Lower lobe of right lung (tissue), 2 donors: Measurements from ENCODE around the gene MYO1H. TPM values are rescaled to one million over a fixed set of nuclear protein-coding genes. Genes with fewer than 3 reads are reported as not detected.

Source experiments
- ATAC-seq, 2 donors: fragments of 200-7000 bp; cut with Tn5 transposase; one replicate each; pipeline ENCODE4 v1.9.1; 2020 to 2022; ENCODE audit warnings: mild to moderate bottlenecking in 2 of 2, moderate library complexity in 2 of 2
- DNase-seq: peaks from one replicate; pipeline ENCODE4 v3.0.0-alpha.2; 2020
- H3K27ac ChIP-seq: fragments of 200-600 bp; one replicate; pipeline ENCODE4 v1.8.0; 2022
- H3K27me3 ChIP-seq: fragments of 200-600 bp; one replicate; pipeline ENCODE4 v1.8.0; 2022; ENCODE audit warnings: low read depth
- H3K36me3 ChIP-seq: fragments of 200-600 bp; one replicate; pipeline ENCODE4 v1.8.0; 2022; ENCODE audit warnings: mild to moderate bottlenecking
- H3K4me1 ChIP-seq: fragments of 200-600 bp; one replicate; pipeline ENCODE4 v1.8.0; 2022
- H3K4me3 ChIP-seq: fragments of 200-600 bp; one replicate; pipeline ENCODE4 v1.8.0; 2022; ENCODE audit warnings: mild to moderate bottlenecking
- H3K9me3 ChIP-seq: fragments of 200-600 bp; one replicate; pipeline ENCODE4 v1.8.0; 2022
- intact Hi-C: fragments of 100-400 bp; cut with DNase I; formaldehyde crosslinking; loops from one replicate; pipeline ENCODE4 v1.11.0; 2022
- total RNA-seq: library from RNA; stranded (reverse); fragmentation: NEBNext Ultra II Directional; extraction: Animal tissue kit (Norgen Biotek cat#: 25700); gene quantifications from one replicate; pipeline ENCODE4 v1.2.1, GENCODE V29; 2021
- TF ChIP-seq, protein P1 (sequence below): fragments of 200-600 bp; IDR thresholded peaks from one replicate; pipeline ENCODE4 v1.8.0; 2022; ENCODE audit warnings: antibody characterized with exemption, mild to moderate bottlenecking
- donor health status: DM: no; HTN: yes; CAD: no; lungs with severe emphysema.

MYO1H gene
- total RNA-seq, 1 donor from 2014 or later: 0.30 TPM

GRCh38 chr12:109331301-109331952, 16.3 kb upstream of the MYO1H start:
- no peaks in the 10 kb centered on the region for H3K4me1 ChIP-seq
- ATAC-seq (no peak), DNase-seq (no peak)
- peaks cover 13% of the 10 kb centered on the region for H3K27me3 ChIP-seq
- H3K27ac ChIP-seq: no peak overlapping the region
- H3K4me3 ChIP-seq: no peak overlapping the region
- intact Hi-C loops: no loop called here
- H3K9me3 ChIP-seq: no peaks in the 10 kb centered on the region
- no peaks in the 10 kb centered on the region for H3K36me3 ChIP-seq
- TF ChIP-seq, protein P1, sequence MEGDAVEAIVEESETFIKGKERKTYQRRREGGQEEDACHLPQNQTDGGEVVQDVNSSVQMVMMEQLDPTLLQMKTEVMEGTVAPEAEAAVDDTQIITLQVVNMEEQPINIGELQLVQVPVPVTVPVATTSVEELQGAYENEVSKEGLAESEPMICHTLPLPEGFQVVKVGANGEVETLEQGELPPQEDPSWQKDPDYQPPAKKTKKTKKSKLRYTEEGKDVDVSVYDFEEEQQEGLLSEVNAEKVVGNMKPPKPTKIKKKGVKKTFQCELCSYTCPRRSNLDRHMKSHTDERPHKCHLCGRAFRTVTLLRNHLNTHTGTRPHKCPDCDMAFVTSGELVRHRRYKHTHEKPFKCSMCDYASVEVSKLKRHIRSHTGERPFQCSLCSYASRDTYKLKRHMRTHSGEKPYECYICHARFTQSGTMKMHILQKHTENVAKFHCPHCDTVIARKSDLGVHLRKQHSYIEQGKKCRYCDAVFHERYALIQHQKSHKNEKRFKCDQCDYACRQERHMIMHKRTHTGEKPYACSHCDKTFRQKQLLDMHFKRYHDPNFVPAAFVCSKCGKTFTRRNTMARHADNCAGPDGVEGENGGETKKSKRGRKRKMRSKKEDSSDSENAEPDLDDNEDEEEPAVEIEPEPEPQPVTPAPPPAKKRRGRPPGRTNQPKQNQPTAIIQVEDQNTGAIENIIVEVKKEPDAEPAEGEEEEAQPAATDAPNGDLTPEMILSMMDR: no peak

DNA sequence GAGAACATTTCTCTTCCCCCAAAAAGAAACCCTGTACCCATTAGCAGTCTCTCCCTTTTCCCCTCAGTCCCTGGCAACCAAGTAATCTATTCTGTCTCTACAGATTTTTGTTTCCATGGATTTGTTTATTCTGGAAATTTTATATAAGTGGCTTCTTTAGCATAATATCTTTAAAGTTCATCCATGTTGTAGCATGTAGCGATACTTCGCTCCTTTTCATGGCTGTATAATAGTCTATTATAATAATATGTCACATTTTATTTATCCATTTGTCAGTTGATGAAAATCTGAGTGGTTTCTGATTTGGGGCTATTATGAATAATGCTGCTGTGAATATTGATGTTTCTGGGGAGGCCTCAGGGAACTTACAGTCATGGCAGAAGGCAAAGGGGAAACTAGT, 12.8 kb upstream of the MYO1H start:
- H3K9me3 ChIP-seq: no peaks in the 10 kb centered on the region
- H3K27me3 ChIP-seq: peaks cover 13% of the 10 kb centered on the region
- H3K4me3 ChIP-seq: no peak overlapping the region
- no peak overlapping the region for H3K27ac ChIP-seq
- DNase-seq (no peak), ATAC-seq (no peak)
- intact Hi-C loops: no loop called here
- no peaks in the 10 kb centered on the region for H3K36me3 ChIP-seq
- no peaks in the 10 kb centered on the region for H3K4me1 ChIP-seq
- TF ChIP-seq, protein P1: no peak

DNA sequence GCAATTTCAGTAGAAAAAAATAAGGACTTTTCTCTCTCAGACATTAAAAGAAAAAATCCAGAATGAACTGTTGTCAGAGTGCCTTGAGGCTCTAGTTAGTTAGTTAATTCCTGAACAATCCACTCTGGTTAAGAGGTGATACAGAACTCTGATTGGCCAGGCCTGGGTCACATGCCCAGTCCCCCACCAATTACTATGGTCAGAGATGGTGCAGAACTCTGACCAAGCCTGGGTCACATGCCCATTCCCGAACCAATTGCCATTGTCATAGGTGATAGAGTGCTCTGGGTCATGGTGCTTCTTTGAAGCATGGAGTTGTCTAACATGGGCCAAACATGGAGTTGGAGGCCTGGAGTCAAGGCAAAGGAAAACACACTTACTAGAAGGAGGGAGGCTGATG, 11.1 kb upstream of the MYO1H start:
- H3K27me3 ChIP-seq: peaks cover 9% of the 10 kb centered on the region
- no peaks in the 10 kb centered on the region for H3K4me1 ChIP-seq
- ATAC-seq (no peak), DNase-seq (no peak)
- no peaks in the 10 kb centered on the region for H3K9me3 ChIP-seq
- no peak overlapping the region for H3K4me3 ChIP-seq
- no peak overlapping the region for H3K27ac ChIP-seq
- intact Hi-C loops: no loop called here
- TF ChIP-seq, protein P1: no peak
- H3K36me3 ChIP-seq: no peaks in the 10 kb centered on the region

- ATAC-seq (no peak), DNase-seq (no peak)
- H3K27ac ChIP-seq: no peak overlapping the region
- no peaks in the 10 kb centered on the region for H3K4me1 ChIP-seq
- H3K4me3 ChIP-seq: no peak overlapping the region
- intact Hi-C loops: no loop called here
- no peaks in the 10 kb centered on the region for H3K9me3 ChIP-seq
- no peaks in the 10 kb centered on the region for H3K36me3 ChIP-seq
- TF ChIP-seq, protein P1: no peak
- H3K27me3 ChIP-seq: peaks cover 8% of the 10 kb centered on the region
Measured at GRCh38 chr12:109343677-109344076, 4.0 kb upstream of the MYO1H start.

DNA sequence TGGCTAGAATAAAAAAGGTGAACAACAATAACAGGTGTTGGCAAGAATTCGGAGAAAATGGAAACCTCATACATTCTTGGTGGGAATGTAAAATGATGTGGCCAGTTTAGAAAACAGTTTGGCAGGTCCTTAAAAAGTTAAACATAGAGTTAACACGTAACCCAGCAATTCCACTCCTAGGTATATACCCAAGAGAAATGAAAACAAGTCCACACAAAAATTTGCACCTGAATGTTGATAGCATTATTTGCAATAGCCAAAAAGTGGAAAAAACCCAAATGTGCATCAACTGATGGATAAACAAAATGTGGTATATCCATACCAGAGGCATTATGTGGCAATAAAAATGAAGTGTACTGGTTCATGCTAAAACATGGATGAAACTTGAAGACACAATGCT, 2.3 kb upstream of the MYO1H start:
- ATAC-seq (no peak), DNase-seq (no peak)
- intact Hi-C loops: no loop called here
- Histone ChIP-seq H3K4me1 (no peaks in the 10 kb centered on the region), H3K27ac (no peak overlapping the region), H3K9me3 (no peaks in the 10 kb centered on the region), H3K36me3 (no peaks in the 10 kb centered on the region), H3K4me3 (no peak overlapping the region), H3K27me3 (peaks cover 8% of the 10 kb centered on the region)
- TF ChIP-seq, protein P1: no peak
